ENCODE data around the gene MRPS18C.
"Not testable (repeated sequence)": the region's sequence is repeated elsewhere in the genome, so short reads cannot be mapped to it uniquely, and the experiment has no call there.

The MRPS18C gene

DNA sequence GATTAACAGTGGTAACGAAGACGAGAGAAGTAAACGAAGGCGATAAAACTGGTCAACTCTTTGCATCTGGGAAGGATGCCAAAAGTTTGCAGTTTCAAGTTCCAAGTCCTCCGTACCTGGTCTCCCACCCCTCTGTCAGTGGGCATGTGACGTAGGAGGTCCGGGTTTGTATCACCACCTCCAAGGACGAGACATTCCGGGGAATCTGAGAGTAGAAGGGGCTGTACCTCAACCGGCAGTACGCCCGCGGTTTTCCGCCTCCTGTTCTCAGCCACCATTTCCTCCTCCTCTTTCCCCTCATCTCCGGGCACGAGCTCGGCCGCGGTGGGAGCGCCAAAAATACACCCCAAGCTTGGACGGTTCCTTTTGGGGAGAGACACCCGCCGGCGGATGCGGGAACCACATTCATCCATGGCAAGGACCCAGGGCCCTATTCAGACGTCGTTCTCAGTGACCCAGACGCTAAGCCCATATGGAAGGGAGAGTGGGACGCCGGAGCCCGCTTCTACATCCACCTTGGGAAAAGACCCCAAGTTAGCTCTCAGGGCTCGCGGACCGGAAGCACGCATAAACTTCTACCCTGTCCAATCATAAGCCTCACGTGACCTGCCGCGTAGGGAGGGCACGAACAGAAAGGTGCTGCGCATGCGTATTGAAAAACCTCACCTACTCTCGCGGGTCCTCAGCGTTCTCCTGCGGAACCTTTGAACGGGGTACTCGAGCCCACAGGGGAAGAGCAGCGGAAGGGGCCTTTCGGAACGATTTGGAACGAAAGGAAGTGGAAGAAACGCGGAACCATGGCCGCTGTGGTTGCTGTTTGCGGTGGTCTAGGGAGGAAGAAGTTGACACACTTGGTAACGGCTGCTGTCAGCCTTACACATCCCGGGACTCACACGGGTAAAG, at the start of gene MRPS18C, which contains the start of gene HELQ:
Gene MRPS18C (plus strand): TSS at position 778 of the 903 bp plus-strand sequence. CDS start 20 bp downstream, at position 798.
Gene HELQ (minus strand): TSS at position 543 of the 903 bp plus-strand sequence. CDS start 130 bp downstream, at position 413.
- peak; percentile 90 for DNase-seq

DNA sequence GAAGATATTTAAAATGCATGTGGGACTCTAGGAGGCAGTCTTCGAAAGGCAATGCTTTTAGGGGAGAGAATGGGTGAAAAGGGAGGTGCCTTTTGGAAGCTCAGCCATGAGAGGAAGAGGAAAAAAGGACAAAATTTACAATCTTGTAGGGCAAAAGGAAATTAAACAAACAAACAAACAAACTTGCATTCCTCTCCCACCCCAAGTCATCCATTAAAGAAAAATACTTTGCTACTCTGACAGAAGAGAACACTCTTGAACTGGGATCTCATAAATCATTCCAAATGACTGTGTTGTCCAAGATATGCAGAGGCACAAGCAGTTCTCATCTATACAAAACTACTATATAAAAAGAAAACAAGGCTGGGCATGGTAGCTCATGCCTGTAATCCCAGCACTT, 47.0 kb upstream of the MRPS18C start:
- DNase-seq, result no peak

DNA sequence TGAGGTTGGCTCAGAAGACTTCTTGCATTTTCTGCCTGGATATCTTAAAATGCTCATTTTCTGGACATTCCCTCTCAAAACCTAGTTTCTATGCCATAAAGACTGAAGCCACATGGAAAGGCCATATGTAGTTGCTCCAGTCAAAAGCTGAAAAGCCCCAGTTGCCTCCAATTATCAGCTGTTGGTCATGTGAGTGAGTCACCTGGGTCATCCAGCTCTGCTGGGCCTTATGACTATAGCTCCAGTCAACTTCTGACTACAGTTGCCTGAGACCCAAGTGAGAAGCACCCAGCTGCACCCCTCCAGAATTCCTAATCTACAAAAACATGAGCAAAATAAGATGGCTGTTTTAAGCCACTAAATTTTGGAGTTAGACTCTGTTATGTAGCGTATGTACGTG, 42.2 kb upstream of the MRPS18C start:
- no peak for DNase-seq

DNA sequence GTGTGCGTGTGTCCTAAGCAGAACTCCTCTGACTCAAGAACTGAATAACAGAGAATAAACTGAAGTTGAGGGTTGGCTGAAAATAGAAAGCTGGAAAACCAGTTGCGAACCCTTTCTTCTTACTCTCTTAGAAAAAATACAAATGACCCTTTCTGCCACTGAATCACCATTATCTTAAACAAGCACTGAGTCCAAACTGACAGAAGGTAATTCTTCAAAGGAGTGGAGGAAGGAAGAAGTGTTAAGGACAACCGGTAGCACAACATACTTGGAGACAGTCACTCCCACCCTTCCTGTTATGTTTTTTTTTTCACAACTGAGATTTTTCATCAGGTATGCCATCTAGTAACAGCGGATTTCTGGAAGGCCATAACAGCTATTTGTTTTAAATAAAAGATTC, 38.3 kb upstream of the MRPS18C start:
- no peak for DNase-seq

DNA sequence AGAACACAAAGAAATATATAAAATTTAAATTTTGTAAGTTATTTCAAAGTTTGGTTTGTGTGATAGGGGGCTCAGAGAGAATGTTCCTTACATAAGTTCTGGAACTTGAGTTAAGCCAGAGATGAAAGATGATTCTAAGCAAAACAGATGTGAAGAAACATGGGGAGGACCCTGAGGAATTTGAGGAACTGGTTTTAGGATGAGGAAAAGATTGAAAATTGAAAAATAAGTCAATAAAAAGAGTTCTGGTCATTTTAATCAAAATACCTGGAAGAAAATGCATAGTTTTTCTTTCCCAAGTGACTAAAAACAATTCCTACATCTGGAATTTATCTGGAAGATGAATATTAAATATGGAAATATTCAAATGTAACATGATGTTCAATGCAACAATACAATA, 37.6 kb upstream of the MRPS18C start:
- DNase-seq, result no peak

DNA sequence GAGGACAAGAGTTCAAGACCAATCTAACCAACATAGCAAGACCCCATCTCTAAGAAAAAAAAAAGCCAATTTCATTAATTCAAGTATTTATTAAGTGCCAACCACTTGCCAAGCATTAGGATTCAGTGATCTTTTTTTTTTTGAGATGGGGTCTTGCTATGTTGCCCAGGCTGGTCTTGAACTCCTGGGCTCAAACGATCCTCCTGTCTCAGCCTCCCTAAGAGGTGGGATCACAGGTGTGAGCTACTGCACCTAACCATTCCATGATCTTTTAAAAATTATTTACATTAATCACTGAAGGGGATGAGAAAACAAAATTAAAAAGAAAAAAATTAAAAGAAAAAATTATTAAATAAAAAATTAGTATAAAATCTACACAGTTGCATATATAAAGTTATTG, 24.7 kb upstream of the MRPS18C start:
- no peak for DNase-seq

DNA sequence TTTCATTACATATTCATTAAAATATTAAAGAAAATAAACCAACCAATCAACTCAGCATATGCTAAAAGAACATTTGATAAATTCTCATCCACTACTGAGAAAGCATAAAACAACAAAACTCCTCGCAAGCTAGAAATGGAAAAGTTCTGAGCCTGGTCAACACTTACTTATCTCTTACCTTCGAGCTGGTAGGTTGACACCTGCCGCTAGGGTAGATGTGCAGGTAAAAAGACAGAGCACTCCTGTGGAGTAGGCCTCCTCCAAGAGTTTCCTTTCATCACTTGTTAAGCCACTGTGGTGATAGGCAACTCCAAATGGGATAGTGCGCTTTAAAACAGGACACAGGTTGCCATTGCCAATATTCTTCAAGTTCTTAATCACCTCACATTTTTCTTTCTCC, 19.2 kb upstream of the MRPS18C start:
- DNase-seq, result no peak

DNA sequence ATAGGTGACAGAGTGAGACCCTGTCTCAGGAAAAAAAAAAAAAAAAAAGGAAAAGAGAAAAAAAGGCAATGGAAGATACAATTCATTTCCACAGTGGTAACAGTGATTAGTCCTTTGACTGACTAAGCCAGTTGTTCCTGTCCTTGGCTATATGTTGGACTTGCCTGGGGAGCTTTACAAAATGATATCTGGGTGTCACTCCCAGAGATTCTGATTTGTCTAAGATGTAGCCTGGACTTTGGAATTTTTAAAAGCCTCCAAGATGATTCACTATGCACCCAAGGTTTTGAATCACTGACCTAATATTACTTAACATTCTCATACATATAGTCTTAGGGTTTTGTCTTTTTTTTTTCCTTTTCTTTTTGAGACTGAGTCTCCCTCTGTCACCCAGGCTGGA, 17.1 kb upstream of the MRPS18C start:
- no peak for DNase-seq

DNA sequence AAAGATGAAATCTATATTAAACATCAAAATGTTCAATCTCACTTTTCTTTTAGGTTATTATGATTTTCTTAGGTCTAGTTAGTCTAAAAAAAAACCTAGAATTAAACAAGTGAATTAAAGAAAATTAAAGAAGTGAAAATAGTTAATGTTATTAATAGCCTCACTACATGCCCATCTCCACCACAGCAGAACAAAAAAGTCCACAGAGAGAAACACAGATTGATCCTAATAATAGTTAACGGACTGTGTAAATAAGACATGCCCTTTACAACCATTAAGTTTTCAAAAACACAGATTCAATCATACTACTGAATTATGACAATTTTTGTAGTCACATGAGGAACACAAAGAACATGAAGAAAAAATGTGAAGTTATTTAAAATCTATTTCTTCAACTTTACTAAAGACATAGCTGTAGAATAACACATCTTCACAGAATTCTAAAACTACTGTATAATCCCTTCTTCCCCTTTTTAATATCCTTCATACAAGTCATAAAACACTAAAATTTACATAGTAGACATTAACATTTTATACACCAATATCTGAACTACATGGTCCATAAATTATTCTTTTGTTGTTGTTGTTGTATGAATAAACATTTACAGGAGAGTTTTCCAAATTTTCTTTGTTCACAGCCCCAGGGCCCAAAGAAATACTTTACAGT, 15.6 kb upstream of the MRPS18C start:
- DNase-seq, result no peak

DNA sequence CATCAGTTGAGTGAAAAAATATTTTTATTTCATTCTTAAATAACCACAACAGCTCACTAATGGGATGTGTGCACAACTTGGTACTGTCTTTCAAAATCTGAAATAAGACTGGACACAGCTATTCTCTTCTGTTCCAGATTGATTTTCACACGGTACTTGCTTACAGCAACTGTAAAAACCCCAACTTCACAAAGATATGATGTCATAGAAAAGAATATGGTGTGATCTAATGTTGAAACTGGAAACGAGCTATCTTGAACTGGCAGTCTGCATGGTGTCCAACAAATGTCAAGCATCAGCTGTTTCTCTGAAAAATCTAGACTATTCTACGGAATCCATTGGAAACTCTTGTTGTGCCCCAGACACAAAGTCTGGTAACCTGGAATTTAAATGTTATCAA, 15.0 kb upstream of the MRPS18C start:
- DNase-seq, result no peak

DNA sequence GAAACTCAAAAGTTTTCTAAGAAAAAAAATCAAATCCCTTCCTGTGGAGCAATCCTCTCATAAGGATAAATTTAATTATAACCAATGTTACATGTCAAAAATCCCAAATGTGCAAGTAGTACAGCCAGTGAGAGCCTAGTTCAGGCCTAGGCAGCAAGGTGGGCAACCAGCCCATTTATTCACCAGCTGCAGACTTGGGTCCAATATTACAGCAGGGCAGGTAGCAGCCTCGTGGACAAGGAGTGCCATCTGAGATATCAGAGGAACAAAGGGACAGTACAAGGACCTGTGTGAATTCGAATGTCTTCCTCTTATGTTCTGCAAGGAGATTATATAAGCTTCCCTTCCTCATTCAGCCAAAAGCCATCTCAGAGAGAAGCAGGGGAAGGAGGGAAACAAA, 6.8 kb upstream of the MRPS18C start:
- no peak for DNase-seq

DNA sequence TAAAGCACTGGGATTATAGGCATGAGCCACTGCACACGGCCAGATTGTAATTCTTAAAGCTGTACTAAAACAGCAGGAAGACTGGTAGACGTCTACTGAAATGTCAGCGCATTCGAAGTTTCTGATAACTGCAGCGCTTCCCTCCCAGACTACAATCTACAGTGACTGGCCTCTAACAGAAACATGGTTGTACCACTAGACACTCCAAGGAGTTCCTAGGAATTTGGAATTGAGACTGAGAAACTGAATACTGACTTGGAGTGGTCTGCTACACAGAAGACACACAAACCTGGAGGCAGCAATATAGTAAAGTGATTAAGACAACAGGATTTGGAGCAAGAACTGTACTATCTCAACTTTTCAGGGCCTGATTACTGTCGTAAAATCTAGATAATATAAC, 1.2 kb upstream of the MRPS18C start:
- no peak for DNase-seq

DNA sequence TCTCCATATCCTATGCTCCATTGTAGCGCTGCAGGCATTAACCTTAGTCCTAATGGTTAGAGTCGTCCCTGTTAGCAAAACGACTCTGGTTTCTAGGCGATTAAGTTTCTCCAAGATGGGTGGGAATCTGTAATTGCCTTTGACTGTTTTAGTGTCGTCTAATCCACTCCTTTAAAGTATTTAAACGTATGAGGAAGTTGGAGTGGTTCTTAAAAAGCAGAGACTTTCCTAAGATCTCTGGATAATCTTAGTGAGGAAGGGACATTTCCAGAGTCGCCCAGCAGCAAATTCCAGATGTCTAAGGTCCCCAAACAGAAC, 285 bp downstream of the MRPS18C start:
- no peak for DNase-seq

DNA sequence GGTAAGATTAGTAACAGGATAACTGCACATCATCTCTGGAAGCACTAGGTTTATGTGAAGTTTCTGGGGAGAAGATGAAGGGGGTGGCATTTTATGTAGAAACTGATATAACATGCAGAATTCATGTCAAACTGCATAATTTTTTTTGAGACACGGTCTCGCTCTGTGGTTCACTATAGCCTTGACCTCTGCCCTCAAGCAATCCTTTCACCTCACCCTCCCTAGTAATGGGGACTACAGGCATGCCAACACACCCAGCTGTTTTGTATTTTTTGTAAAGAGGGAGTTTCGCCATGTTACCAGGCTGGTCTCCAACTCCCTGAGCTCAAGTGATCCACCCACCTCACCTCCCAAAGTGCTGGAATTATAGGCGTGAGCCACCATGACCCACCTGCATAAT, 17.6 kb downstream of the MRPS18C start:
- no peak for DNase-seq

DNA sequence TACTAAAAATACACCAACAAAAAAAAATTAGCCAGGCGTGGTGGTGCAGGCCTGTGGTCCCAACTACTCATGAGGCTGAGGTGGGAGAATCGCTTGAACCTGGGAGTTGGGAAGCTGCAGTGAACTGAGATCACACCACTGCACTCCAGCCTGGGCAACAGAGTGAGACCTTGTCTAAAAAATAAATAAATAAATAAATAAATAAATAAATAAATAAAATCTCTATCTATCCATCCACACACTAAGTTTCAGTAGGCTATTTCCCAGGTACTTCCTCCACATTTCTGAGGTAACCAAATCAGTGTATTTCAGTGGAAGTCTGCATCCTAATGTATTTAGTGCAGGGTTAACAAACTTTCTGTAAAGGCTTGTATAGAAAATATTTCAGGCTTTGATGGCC, 18.1 kb downstream of the MRPS18C start:
- no peak for DNase-seq

DNA sequence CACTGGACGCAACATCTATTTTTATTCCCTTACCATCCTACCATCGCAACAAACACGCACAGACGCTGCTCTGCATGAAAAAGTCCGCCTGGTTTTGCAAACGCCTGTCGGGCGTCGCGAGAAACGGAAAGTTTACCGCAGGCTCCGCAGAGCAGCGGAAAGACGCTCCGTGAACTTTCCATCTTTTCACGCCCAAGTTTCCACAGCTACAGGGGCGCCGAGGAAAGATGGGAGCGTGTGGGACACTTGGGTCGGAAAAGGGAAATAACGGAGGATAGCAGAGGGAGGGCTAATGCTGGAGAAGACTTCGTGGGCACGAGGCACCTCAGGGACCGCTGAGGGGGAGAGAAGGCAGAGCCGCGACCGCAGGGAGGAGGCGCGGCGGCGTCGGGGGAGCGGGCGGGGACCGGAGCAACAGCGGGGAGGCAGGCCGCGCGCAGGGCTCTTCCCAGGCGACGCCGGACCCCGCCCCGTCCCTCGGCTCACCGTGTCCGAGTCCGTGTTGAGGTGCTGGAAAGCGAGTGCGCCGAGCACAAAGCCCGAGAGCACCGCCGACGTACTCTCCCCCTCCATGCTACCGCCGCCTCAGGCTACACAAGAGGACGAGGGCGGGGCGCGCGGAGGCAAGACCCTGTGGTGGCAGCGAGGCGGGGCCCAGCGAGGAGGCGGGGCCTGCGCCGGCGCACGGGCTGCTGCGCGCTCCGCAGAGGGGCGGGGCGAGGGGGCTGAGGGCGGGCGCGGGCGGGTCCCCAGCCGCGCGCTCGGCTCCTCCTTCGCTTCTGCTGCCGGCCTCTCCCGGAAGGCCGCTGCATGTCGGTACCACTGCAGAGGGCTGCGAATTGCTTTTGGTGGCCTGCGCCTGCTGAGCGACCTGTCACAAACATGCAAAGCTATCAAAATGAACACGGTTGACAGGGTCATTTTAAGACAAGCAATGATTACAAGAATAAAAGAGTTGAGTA, 28.9 kb downstream of the MRPS18C start, which contains the start of gene ABRAXAS1:
Gene ABRAXAS1 (minus strand): TSS at position 601 of the 962 bp plus-strand sequence. CDS start 28 bp downstream, at position 573.
- peak; percentile 94 for DNase-seq

DNA sequence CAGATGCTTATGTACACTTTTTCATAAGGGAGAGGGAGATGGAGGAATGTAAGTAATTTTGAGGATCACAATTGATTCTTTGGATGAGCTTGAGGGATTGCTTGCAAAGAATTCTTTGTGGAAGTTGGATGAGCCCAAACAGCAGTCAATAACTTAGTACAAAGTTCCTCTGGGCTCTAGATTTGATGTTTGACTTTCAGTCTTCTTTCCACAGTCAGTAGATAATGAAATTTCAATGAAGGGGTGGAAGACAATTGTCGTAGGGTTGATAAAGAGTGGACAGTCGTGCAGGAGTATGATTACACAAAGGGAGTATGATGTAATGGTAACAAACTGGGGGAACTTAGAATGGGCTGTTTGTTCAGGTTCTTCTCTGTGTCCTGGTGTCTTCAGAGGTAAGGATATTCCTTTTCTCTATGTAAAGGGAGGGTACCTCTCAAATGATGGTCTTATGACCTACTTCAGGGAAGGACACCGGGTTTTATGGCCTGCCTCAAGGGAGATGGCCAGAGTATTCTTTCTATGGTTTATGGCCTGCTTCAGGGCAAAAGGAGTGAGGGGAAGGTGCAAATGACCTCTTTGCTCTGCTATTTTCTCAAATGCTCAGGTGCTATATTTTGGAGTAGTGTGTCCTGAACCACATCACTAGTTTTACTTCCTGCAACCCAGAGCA, 30.7 kb downstream of the MRPS18C start:
- no peak for DNase-seq

DNA sequence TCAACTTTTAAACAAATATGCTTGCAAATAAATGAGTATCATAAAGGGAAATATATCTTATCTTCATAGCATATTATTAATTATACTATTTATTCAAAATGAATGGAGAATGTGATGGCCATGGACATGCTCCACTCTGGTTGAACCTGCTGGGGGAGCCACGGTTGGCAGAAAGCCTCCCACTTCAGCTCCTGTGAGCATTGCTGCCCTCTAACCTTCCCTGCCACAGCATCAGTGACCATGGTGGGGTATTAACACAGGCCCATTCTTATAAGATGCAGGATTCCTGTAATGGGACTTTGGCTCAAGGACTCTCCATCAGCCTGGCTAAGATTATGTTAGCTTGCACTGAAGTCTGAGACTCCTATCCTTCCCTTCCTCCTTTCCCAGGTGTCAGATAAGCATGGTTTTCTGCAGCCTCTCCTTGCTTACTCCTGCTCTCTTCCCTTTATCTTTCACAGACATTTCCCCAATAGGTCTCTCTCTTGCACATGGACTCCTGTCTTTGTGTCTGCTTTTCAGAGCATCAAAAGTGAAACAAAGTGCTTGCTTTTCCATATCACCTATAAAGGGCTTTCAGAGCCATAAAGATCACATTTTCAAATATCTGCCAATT, 34.0 kb downstream of the MRPS18C start:
- no peak for DNase-seq

DNA sequence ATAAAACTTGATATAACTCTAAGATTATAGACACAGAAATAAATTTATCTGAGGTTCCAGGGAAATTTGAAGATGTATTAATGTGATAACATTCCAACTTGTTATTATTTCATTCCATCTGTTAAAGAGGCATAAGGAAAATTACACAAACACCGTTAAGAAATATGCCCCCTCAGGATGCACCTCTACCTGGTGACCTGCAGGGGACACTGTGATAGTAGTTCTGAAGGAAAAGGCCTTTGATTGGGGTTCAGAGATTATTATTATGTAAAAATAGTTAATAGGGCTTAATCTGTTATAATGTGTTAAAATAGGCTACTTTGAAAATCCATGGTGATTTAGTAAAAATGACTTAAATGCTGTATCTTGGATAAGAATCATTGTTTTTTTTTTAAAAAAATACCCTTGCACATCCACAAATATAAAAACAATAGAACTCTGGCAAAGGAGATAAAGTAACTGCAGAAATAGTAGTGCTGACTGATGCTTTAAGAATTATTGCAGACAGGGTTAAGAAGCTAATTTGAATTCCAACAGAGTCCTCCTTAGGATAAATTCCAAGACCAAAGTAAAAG, 35.1 kb downstream of the MRPS18C start:
- no peak for DNase-seq

DNA sequence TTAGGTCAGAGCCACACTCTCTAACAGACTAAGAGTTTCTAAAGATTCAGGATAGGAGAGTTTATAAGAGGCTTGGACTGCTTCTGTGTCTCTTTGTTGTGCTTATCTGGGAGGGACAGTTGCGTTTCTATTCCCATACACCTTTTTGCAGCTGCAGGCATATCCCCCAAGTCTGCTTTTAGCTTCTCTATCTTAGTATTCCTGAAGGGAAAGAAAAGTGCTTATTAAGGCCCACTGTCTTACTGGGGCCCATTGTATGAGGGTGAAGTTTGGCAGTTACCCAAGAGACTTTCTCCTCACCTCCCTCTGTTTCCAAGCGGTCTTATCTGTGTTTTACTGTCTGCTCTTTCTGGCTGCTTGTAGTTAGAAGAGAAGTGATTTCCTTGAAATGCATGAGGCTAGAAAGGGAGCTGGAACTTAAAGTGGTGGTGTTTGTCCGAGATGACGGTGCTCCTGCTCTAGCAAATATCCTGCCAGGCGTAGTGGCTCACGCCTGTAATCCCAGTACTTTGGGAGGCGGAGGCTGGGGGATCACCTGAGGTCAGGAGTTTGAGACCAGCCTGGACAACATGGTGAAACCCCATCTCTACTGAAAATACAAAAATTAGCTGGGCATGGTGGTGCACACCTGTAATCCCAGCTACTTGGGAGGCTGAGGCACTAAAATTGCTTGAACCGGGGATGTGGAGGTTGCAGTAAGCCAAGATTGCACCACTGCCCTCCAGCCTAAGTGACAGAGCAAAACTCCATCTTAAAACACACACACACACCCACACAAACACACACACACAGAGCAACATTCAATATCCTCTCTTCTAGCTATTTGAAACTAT, 40.4 kb downstream of the MRPS18C start:
- not testable (repeated sequence) for DNase-seq

DNA sequence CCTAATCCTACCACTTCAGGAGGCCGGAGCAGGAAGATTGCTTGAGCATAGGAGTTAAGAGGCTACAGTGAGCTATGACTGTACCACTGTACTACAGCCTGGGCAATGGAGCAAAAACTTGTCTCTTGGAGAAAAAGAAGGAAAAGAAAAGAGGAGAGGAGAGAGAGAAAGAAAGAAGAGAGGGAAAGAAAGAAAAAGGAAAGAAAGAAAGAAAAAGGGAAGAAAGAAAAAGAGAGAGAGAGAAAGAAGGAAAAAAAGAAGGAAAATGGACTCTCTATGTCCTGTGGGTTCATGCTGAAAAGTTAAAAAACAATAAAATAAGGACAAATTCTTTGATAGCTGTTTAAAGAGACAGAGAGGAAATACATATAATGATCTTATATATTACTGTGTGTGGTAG, 42.3 kb downstream of the MRPS18C start:
- no peak for DNase-seq

Data from activated CD8-positive, alpha-beta memory T cell treated with anti-CD3 and anti-CD28 coated beads, Interleukin-2, amount 50 U/mL, for 4 hours (primary cell).